ENCODE results near the gene FAS.

DNA sequence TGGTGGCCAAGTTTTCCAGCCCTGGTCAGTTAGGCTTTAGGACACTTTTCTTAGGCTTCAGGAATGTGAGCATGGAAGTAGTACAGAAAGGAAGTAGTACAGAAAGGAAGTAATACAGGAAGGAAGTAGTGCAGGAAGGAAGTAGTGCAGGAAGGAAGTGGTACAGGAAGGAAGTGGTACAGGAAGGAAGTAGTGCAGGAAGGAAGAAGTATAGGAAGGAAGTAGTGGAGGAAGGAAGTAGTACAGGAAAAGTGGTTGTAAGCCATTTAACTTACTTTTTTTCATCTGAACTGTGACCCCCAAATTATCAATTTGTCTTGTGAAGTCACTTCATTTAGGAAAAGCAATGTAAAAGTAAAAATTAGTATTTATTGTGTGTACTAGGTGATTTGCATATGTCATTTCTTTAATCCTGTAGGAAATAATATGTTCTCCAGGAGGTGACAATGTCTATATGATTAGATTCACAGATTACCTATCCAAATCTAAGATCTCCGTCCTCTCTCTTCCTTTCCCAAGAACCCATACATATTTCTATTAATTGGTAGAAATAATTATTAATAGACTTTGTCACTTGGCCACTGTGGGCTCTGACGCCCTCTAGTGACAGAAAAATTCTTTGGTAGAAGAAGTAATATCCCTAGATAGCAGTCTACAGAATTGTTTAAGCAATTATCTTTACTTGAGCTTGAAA, 3.9 kb upstream of the FAS start:
- TF ChIP-seq, protein P1, sequence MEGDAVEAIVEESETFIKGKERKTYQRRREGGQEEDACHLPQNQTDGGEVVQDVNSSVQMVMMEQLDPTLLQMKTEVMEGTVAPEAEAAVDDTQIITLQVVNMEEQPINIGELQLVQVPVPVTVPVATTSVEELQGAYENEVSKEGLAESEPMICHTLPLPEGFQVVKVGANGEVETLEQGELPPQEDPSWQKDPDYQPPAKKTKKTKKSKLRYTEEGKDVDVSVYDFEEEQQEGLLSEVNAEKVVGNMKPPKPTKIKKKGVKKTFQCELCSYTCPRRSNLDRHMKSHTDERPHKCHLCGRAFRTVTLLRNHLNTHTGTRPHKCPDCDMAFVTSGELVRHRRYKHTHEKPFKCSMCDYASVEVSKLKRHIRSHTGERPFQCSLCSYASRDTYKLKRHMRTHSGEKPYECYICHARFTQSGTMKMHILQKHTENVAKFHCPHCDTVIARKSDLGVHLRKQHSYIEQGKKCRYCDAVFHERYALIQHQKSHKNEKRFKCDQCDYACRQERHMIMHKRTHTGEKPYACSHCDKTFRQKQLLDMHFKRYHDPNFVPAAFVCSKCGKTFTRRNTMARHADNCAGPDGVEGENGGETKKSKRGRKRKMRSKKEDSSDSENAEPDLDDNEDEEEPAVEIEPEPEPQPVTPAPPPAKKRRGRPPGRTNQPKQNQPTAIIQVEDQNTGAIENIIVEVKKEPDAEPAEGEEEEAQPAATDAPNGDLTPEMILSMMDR (optimal IDR thresholded peaks at IDR 0.05 in 1 of 3, IDR thresholded peaks at IDR 0.05 in 1 of 3, conservative IDR thresholded peaks at IDR 0.05 in 1 of 3; ENCODE audit: extremely low read depth in 1 of 3, insufficient read depth in 2 of 3, low read length in 3 of 3) = peak in 2 of 3 experiments; percentile 43 to 53
- TF ChIP-seq EZH2 (IDR thresholded peaks at IDR 0.05; ENCODE audit: low read length) = no peak
